ENCODE data around the gene ARHGEF39.

GRCh38 chr9:35690294-35690613 is 25.3 kb upstream of the ARHGEF39 start:
- TF ChIP-seq CTCF (IDR thresholded peaks at IDR 0.05), result no peak
- no peak for TF ChIP-seq POLR2AphosphoS5 (IDR thresholded peaks at IDR 0.05)
- no peak for TF ChIP-seq POLR2A (IDR thresholded peaks at IDR 0.05)
- TF ChIP-seq EP300 (IDR thresholded peaks at IDR 0.05; ENCODE audit: low read depth), result no peak
